GM19397 (cell line): ENCODE data around the gene CLDND1.

Experiments used
- ATAC-seq: cut with Tn5 transposase; IDR thresholded peaks from one replicate; pipeline ENCODE4 v1.9.1; 2021; ENCODE audit warnings: mild to moderate bottlenecking, moderate library complexity; ENCODE audit not compliant: unreplicated experiment

Gene CLDND1

GRCh38 chr3:98552232-98553020 lies 29.7 kb upstream of the CLDND1 start:
- no peak for ATAC-seq

GRCh38 chr3:98551754-98552153 lies 29.1 kb upstream of the CLDND1 start:
- ATAC-seq = no peak

- ATAC-seq = no peak
Observed at GRCh38 chr3:98551236-98551635, 28.5 kb upstream of the CLDND1 start.

DNA sequence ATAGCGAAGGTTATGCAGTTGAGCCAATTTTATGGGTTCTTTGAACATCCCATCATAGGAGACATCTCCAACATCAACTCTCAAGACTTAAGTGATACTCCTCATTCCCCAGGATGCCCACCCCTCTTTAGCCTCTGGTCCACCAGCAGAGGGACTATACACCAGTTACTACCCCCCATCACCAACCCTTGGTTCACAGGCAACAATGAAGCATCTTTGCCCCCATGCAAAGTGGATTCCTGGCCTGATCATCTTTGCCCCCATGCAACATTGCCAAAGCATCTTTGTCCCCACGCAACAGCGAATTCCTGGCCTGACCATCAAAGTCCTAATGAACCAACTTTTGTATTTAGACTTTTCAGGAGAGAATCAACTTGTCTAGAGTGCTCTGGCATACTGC lies 28.1 kb upstream of the CLDND1 start:
- ATAC-seq = no peak

GRCh38 chr3:98548544-98548943 lies 25.8 kb upstream of the CLDND1 start:
- no peak for ATAC-seq

DNA sequence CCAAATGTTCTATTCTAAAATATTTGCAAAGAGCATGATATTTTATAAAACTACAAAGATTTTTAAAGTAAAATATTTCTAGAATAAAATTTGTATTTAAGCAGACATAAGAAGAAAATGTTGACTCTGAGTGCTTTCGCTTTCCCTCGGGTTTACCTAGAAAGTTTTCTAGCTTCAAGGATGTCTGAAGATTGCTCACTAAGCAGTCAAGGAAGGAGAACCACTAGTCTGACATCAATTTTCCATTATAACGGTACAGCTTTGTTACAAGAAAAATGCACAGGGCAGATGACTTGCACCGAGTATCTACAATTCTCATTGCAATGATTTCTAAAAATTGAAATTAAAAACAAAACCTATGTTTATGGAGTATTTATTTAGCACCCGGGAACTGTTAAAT lies 23.2 kb upstream of the CLDND1 start:
- peak; percentile 42 for ATAC-seq

GRCh38 chr3:98542623-98543022 lies 19.9 kb upstream of the CLDND1 start:
- ATAC-seq = no peak

- ATAC-seq = no peak
Observed at GRCh38 chr3:98541695-98542094, 19.0 kb upstream of the CLDND1 start.

DNA sequence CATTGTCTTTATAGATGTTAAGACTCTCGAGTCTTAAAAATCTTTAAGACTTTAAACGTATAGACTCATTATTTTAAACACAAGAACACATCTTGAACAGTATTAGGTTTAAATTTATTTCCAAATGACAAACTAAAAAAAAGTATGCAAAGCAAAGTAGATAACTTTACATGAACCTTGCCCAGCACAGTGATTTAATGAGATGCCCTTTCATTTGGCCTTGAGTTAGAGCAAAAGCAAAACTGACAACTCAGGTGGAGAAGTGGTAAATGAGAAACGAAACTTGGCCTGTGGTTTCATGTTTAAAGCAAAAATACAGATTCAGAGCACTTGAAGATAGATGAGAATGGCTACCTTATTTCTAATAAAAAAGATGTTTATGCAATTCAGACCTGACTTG lies 17.6 kb upstream of the CLDND1 start:
- ATAC-seq = peak; percentile 46

GRCh38 chr3:98536456-98537017 lies 13.8 kb upstream of the CLDND1 start:
- peak; percentile 73 for ATAC-seq

GRCh38 chr3:98534734-98535133 lies 12.0 kb upstream of the CLDND1 start:
- no peak for ATAC-seq

DNA sequence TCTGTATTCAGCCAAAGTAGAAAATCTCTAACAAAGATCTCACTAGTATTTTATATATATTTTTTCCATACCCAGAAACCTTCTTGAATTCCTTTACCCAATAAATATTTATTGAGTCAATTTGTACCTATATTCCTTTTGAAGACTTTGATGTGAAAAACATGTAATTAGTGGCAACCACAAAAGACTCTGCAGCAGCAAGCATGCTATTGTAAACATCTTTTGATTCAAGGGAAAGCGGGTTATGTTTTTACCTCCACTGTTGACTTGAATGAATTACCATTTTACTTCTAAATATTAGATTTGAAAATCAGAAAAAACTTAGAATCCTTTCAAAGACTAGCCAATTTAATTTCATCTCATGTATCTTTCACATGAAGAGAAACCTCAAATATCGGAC lies 11.5 kb upstream of the CLDND1 start:
- ATAC-seq = no peak

DNA sequence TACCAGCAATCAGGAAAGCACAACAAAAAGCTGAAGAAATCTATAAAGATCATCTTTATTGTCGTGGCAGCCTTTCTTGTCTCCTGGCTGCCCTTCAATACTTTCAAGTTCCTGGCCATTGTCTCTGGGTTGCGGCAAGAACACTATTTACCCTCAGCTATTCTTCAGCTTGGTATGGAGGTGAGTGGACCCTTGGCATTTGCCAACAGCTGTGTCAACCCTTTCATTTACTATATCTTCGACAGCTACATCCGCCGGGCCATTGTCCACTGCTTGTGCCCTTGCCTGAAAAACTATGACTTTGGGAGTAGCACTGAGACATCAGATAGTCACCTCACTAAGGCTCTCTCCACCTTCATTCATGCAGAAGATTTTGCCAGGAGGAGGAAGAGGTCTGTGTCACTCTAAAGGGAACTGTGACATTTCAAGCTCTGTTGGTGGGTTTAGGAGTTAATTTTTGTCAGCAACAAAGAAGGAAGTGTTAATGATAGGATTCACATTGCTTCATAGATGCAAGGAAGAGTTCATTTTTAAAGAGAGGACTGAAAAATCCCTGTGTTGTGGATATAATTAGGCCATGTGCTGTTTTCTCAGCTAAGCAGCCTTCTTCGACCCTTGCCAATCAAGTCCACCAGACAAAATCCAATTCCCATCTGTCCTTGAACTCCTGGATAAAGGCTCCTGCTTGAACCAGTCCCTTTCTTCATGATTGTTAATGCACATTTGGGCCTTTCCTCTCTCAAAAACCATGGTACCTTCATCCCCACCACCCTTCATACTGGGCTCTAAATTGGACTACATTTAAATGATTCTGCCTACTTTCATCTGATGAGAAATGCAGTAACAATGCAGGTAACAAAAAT lies 10.2 kb upstream of the CLDND1 start:
- ATAC-seq = no peak

DNA sequence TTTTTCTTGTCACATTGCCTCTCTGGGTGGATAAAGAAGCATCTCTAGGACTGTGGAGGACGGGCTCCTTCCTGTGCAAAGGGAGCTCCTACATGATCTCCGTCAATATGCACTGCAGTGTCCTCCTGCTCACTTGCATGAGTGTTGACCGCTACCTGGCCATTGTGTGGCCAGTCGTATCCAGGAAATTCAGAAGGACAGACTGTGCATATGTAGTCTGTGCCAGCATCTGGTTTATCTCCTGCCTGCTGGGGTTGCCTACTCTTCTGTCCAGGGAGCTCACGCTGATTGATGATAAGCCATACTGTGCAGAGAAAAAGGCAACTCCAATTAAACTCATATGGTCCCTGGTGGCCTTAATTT lies 9.6 kb upstream of the CLDND1 start:
- ATAC-seq = no peak

DNA sequence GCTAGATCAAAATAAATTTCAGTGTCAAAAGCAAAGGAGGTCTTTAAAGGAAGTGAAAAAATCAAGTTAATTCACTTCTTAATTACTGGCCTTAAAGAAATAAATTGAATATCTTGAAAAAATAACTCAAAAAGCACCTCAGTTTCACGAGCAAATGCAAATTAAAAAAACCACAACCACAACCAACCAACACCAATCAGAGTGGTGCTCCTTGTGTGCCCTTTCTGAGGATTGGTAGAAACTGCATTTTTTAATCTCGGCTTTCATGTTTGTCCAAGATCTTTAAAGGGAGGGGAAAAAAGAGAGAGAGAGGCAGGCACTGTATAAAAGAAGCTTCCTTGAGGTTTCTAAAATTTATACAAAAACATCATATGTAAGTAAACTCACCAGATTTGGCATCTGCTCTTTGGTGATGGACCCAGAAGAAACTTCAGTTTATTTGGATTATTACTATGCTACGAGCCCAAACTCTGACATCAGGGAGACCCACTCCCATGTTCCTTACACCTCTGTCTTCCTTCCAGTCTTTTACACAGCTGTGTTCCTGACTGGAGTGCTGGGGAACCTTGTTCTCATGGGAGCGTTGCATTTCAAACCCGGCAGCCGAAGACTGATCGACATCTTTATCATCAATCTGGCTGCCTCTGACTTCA lies 9.0 kb upstream of the CLDND1 start, which contains the start of gene GPR15:
Gene GPR15 (plus strand): TSS at position 357 of the 653 bp plus-strand sequence. CDS start 56 bp downstream, at position 413.
- peak; percentile 25 for ATAC-seq

DNA sequence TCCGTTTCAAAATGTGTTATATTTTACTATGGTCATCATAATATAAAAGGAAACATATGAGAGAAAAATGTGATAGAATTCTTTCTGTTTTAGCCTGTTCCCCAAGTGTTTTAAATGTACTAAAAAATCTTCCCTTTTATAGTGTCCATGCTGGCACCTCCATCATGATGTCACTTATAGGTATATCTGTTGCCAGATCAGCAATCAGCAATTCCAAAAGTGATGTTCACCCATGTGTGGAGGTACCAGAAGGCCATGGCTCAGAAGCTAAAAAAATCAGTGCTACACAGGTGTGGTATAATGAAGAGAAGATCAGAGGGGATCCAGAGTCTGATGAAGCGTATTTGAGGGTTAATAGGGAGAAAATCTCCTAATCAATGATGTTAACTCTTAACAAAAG lies 8.0 kb upstream of the CLDND1 start:
- ATAC-seq = no peak

DNA sequence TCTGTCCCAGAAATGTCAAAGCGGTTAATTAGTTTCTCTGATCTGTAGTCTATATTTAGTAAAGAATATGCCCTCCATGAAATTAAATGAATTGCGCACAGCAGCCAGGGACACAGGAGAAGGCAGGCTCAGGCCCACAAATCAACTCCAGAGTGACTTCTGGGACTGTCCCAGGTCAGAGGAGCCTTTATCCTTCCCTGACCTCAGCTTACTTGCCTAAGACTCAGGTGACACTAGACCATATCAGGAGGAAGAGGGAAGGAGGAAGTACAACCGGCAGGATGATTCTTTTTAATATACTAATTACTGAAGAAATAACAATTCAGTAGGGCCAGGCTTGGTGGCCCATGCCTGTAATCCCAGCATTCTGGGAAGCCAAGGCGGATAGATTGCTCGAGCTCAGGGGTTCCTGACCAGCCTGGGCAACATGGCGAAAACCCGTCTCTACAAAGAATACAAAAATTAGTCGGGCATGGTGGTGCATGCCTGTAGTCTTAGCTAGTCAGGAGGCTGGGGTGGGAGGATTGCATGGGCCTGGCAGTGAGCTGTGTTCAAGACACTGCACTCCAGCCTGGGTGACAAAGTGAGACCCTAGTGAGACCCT lies 7.3 kb upstream of the CLDND1 start:
- no peak for ATAC-seq

DNA sequence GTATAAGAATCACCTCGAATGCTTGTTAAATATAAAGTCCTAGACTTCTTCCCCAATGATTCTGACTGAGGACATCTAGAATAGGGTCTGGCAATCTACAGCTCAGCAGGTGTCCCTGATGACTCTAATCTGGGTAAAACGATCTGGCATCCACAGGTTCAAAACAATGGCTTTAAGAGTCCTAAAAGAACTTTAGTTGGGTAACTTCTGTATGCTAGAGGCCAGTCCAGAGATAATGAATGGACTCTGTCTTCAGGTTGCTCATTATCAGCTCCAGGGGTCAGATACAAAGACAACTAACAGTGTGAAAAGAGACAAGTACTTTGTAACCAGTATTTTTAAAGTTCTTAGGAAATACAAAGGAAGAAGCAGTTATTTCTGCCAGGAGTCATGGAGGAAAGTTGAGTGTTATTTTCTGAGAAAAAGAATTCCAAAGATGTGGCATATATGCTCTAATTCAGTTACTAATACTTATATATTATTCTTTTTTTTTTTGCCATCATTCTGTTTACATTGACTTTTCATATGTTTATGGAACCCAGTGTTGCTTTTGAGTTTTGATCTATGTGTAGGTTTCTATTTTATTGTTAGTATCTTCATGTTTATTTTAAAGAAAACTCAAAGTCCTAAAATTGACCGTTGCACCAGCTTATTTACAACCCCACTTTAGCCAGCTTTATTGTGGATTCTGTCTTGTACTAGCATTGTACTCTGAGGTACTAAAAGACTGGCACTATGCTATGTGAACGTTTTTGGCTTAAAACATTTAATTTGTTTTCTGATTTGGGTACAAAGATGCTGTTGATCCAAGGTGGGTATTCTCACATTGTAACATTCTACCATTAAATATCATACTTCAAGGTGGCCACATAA lies 6.0 kb upstream of the CLDND1 start:
- ATAC-seq = no peak

DNA sequence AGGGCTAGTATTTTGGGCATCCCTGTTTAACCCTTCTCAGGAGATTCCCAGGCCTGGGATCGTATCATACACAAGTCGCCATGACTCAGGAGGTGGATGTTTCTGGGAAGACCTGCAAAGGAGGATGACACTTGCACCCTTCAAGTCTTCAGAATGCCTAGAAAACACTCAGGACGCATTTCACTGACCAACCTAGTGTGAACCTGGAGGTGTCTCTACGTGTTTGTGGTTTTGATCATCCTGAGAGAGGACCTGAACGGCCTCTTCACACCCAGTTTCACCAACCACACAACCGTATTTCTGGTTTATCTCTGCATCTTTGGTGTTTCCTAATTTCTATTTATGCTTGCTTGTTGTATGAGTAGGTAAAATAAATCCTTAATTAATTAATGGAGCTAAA lies 2.8 kb upstream of the CLDND1 start:
- ATAC-seq = no peak
